ENCODE data around the gene SLC20A1.

SLC20A1 gene

GRCh38 chr2:112658301-112658700 lies 12.6 kb downstream of the SLC20A1 start:
- H4K8ac ChIP-seq (ENCODE audit: low read depth, low read length) = no peak overlapping the region
- H3K4me1 ChIP-seq (ENCODE audit: control insufficient read depth in 2 of 2, insufficient read depth in 1 of 2, low read depth in 1 of 2, low read length in 2 of 2) = no peaks in the 10 kb centered on the region
- no peak overlapping the region for H2BK15ac ChIP-seq (ENCODE audit: low read length)
- H2AK5ac ChIP-seq (ENCODE audit: low read depth, low read length) = no peak overlapping the region
- no peak for DNase-seq (ENCODE audit: low spot score)
- no peak overlapping the region for H3K23ac ChIP-seq (ENCODE audit: low read depth, low read length, poor library complexity)
- WGBS, 2 donors (ENCODE audit: extremely low coverage in 2 of 2, insufficient read length in 2 of 2, insufficient replicate concordance in 1 of 2) = no CpG with 5 or more reads among the region's 2 CpGs
- H2BK12ac ChIP-seq (ENCODE audit: low read length) = no peak overlapping the region
- H3K4ac ChIP-seq (ENCODE audit: low read length) = no peak overlapping the region
- H3K4me3 ChIP-seq (ENCODE audit: low read length in 2 of 2) = no peak overlapping the region
- no peak overlapping the region for H3K9ac ChIP-seq (ENCODE audit: low read depth, low read length, poor library complexity)
- no peaks in the 10 kb centered on the region for H3K9me3 ChIP-seq (replicated peaks in 1 of 2; ENCODE audit: control insufficient read depth in 2 of 2, insufficient read depth in 1 of 2, low read depth in 1 of 2, low read length in 2 of 2)
- H2BK5ac ChIP-seq (ENCODE audit: low read length) = no peak overlapping the region
- H3K36me3 ChIP-seq (replicated peaks in 1 of 2; ENCODE audit: control insufficient read depth in 2 of 2, insufficient read depth in 2 of 2, low read length in 2 of 2) = peaks cover 44 to 97% of the 10 kb centered on the region in 2 donors
- H3K27ac ChIP-seq (replicated peaks; ENCODE audit: low read length) = no peak overlapping the region
- H3K4me2 ChIP-seq (ENCODE audit: insufficient read depth, low read length, poor library complexity, severe bottlenecking) = no peak overlapping the region
- no peak overlapping the region for H2AFZ ChIP-seq (ENCODE audit: low read length)
- H3K14ac ChIP-seq (ENCODE audit: low read length) = no peak overlapping the region
- H2BK120ac ChIP-seq (ENCODE audit: low read depth, low read length) = no peak overlapping the region
- H4K91ac ChIP-seq (ENCODE audit: low read depth, low read length, poor library complexity) = no peak overlapping the region
- no peaks in the 10 kb centered on the region for H3K27me3 ChIP-seq (ENCODE audit: control insufficient read depth in 3 of 3, insufficient read depth in 3 of 3, low read depth in 1 of 3, low read length in 3 of 3)
- no peak overlapping the region for H3K18ac ChIP-seq (ENCODE audit: low read length)
- H3K79me1 ChIP-seq (ENCODE audit: low read depth, low read length) = peaks cover 4% of the 10 kb centered on the region

- H3K4me2 ChIP-seq (ENCODE audit: insufficient read depth, low read length, poor library complexity, severe bottlenecking) = no peak overlapping the region
- WGBS, 2 donors (ENCODE audit: extremely low coverage in 2 of 2, insufficient read length in 2 of 2, insufficient replicate concordance in 1 of 2) = no CpG with 5 or more reads among the region's 11 CpGs
- no peak overlapping the region for H2AFZ ChIP-seq (ENCODE audit: low read length)
- H2BK5ac ChIP-seq (ENCODE audit: low read length) = no peak overlapping the region
- peaks cover 42 to 97% of the 10 kb centered on the region in 2 donors for H3K36me3 ChIP-seq (replicated peaks in 1 of 2; ENCODE audit: control insufficient read depth in 2 of 2, insufficient read depth in 2 of 2, low read length in 2 of 2)
- no peaks in the 10 kb centered on the region for H3K4me1 ChIP-seq (ENCODE audit: control insufficient read depth in 2 of 2, insufficient read depth in 1 of 2, low read depth in 1 of 2, low read length in 2 of 2)
- no peak overlapping the region for H2BK15ac ChIP-seq (ENCODE audit: low read length)
- H3K9ac ChIP-seq (ENCODE audit: low read depth, low read length, poor library complexity) = no peak overlapping the region
- no peak overlapping the region for H3K14ac ChIP-seq (ENCODE audit: low read length)
- H4K8ac ChIP-seq (ENCODE audit: low read depth, low read length) = no peak overlapping the region
- no peak overlapping the region for H3K4ac ChIP-seq (ENCODE audit: low read length)
- no peaks in the 10 kb centered on the region for H3K9me3 ChIP-seq (replicated peaks in 1 of 2; ENCODE audit: control insufficient read depth in 2 of 2, insufficient read depth in 1 of 2, low read depth in 1 of 2, low read length in 2 of 2)
- H3K79me1 ChIP-seq (ENCODE audit: low read depth, low read length) = peaks cover 4% of the 10 kb centered on the region
- no peak overlapping the region for H2BK120ac ChIP-seq (ENCODE audit: low read depth, low read length)
- H2AK5ac ChIP-seq (ENCODE audit: low read depth, low read length) = no peak overlapping the region
- H3K23ac ChIP-seq (ENCODE audit: low read depth, low read length, poor library complexity) = no peak overlapping the region
- no peak overlapping the region for H3K4me3 ChIP-seq (ENCODE audit: low read length in 2 of 2)
- H4K91ac ChIP-seq (ENCODE audit: low read depth, low read length, poor library complexity) = no peak overlapping the region
- no peak overlapping the region for H3K27ac ChIP-seq (replicated peaks; ENCODE audit: low read length)
- H3K18ac ChIP-seq (ENCODE audit: low read length) = no peak overlapping the region
- H2BK12ac ChIP-seq (ENCODE audit: low read length) = no peak overlapping the region
- no peak for DNase-seq (ENCODE audit: low spot score)
- no peaks in the 10 kb centered on the region for H3K27me3 ChIP-seq (ENCODE audit: control insufficient read depth in 3 of 3, insufficient read depth in 3 of 3, low read depth in 1 of 3, low read length in 3 of 3)
Observed at GRCh38 chr2:112658839-112659667, 13.3 kb downstream of the SLC20A1 start.

- H3K79me1 ChIP-seq (ENCODE audit: low read depth, low read length) = peaks cover 4% of the 10 kb centered on the region
- H3K18ac ChIP-seq (ENCODE audit: low read length) = no peak overlapping the region
- H3K4me1 ChIP-seq (ENCODE audit: control insufficient read depth in 2 of 2, insufficient read depth in 1 of 2, low read depth in 1 of 2, low read length in 2 of 2) = no peaks in the 10 kb centered on the region
- H3K27me3 ChIP-seq (ENCODE audit: control insufficient read depth in 3 of 3, insufficient read depth in 3 of 3, low read depth in 1 of 3, low read length in 3 of 3) = no peaks in the 10 kb centered on the region
- no peak overlapping the region for H4K8ac ChIP-seq (ENCODE audit: low read depth, low read length)
- no peak overlapping the region for H2BK15ac ChIP-seq (ENCODE audit: low read length)
- no peak overlapping the region for H2BK5ac ChIP-seq (ENCODE audit: low read length)
- H3K36me3 ChIP-seq (replicated peaks in 1 of 2; ENCODE audit: control insufficient read depth in 2 of 2, insufficient read depth in 2 of 2, low read length in 2 of 2) = peaks cover 42 to 97% of the 10 kb centered on the region in 2 donors
- H2BK12ac ChIP-seq (ENCODE audit: low read length) = no peak overlapping the region
- H2BK120ac ChIP-seq (ENCODE audit: low read depth, low read length) = no peak overlapping the region
- no peak for DNase-seq (ENCODE audit: low spot score)
- H3K9me3 ChIP-seq (replicated peaks in 1 of 2; ENCODE audit: control insufficient read depth in 2 of 2, insufficient read depth in 1 of 2, low read depth in 1 of 2, low read length in 2 of 2) = no peaks in the 10 kb centered on the region
- no peak overlapping the region for H3K4me2 ChIP-seq (ENCODE audit: insufficient read depth, low read length, poor library complexity, severe bottlenecking)
- no peak overlapping the region for H3K27ac ChIP-seq (replicated peaks; ENCODE audit: low read length)
- H4K91ac ChIP-seq (ENCODE audit: low read depth, low read length, poor library complexity) = no peak overlapping the region
- H3K23ac ChIP-seq (ENCODE audit: low read depth, low read length, poor library complexity) = no peak overlapping the region
- no peak overlapping the region for H2AK5ac ChIP-seq (ENCODE audit: low read depth, low read length)
- H3K4ac ChIP-seq (ENCODE audit: low read length) = no peak overlapping the region
- no peak overlapping the region for H2AFZ ChIP-seq (ENCODE audit: low read length)
- no peak overlapping the region for H3K4me3 ChIP-seq (ENCODE audit: low read length in 2 of 2)
- no peak overlapping the region for H3K9ac ChIP-seq (ENCODE audit: low read depth, low read length, poor library complexity)
- H3K14ac ChIP-seq (ENCODE audit: low read length) = no peak overlapping the region
Observed at GRCh38 chr2:112660138-112660537, 14.4 kb downstream of the SLC20A1 start.

- Histone ChIP-seq H2BK120ac (ENCODE audit: low read depth, low read length) (no peak overlapping the region), H2AK5ac (ENCODE audit: low read depth, low read length) (no peak overlapping the region), H3K4ac (ENCODE audit: low read length) (no peak overlapping the region), H3K79me1 (ENCODE audit: low read depth, low read length) (peaks cover 4% of the 10 kb centered on the region), H3K36me3 (replicated peaks in 1 of 2; ENCODE audit: control insufficient read depth in 2 of 2, insufficient read depth in 2 of 2, low read length in 2 of 2) (peaks cover 34 to 95% of the 10 kb centered on the region in 2 donors), H3K23ac (ENCODE audit: low read depth, low read length, poor library complexity) (no peak overlapping the region), H3K9me3 (replicated peaks in 1 of 2; ENCODE audit: control insufficient read depth in 2 of 2, insufficient read depth in 1 of 2, low read depth in 1 of 2, low read length in 2 of 2) (no peaks in the 10 kb centered on the region), H2BK5ac (ENCODE audit: low read length) (no peak overlapping the region), H3K9ac (ENCODE audit: low read depth, low read length, poor library complexity) (no peak overlapping the region), H4K91ac (ENCODE audit: low read depth, low read length, poor library complexity) (no peak overlapping the region), H3K18ac (ENCODE audit: low read length) (no peak overlapping the region), H3K4me3 (ENCODE audit: low read length in 2 of 2) (no peak overlapping the region), H3K27ac (replicated peaks; ENCODE audit: low read length) (no peak overlapping the region), H3K14ac (ENCODE audit: low read length) (no peak overlapping the region), H3K27me3 (ENCODE audit: control insufficient read depth in 3 of 3, insufficient read depth in 3 of 3, low read depth in 1 of 3, low read length in 3 of 3) (no peaks in the 10 kb centered on the region), H3K4me1 (ENCODE audit: control insufficient read depth in 2 of 2, insufficient read depth in 1 of 2, low read depth in 1 of 2, low read length in 2 of 2) (no peaks in the 10 kb centered on the region), H2AFZ (ENCODE audit: low read length) (no peak overlapping the region), H3K4me2 (ENCODE audit: insufficient read depth, low read length, poor library complexity, severe bottlenecking) (no peak overlapping the region), H2BK12ac (ENCODE audit: low read length) (no peak overlapping the region), H4K8ac (ENCODE audit: low read depth, low read length) (no peak overlapping the region), H2BK15ac (ENCODE audit: low read length) (no peak overlapping the region)
- DNase-seq (ENCODE audit: low spot score) = no peak
- WGBS, 2 donors (ENCODE audit: extremely low coverage in 2 of 2, insufficient read length in 2 of 2, insufficient replicate concordance in 1 of 2) = no CpG with 5 or more reads among the region's 8 CpGs
Observed at GRCh38 chr2:112661656-112662305, 16.0 kb downstream of the SLC20A1 start.

Measured in neuronal stem cell (in vitro differentiated cells).